A673 (cell line): ENCODE measurements around the gene FAM227B. TPM values are rescaled to one million over a fixed set of nuclear protein-coding genes. Genes with fewer than 3 reads are reported as not detected.

ENCODE experiments used
- BruUV-seq: library from RNA; stranded (reverse); fragments of 400-500 nt; replicated peaks from 2 replicates; lab custom pipeline; 2021; lab: Mats Ljungman, UMichigan
- CTCF ChIA-PET: fragments of 300-600 bp; sonication (Branson Sonifier 250); formaldehyde crosslinking; loops from one replicate; lab custom pipeline; 2022; ENCODE audit warnings: antibody characterized with exemption; lab: Charles Lee
- POLR2A ChIA-PET: fragments of 300-600 bp; sonication (Branson Sonifier 250); formaldehyde crosslinking; loops from one replicate; lab custom pipeline; 2022; ENCODE audit warnings: antibody characterized with exemption; ENCODE audit not compliant: low non-redundant PET; lab: Charles Lee
- DNase-seq: peaks from one replicate; pipeline ENCODE4 v3.0.0-alpha.2; 2015; ENCODE audit warnings: low spot score
- H3K27ac ChIP-seq: fragments of 200-600 bp; sonication (generic); 2 replicates; pipeline ENCODE4 v1.5.1; 2016; ENCODE audit warnings: mixed run types, low read depth, mild to moderate bottlenecking, mixed read lengths, antibody characterized with exemption, low read length; ENCODE audit not compliant: poor library complexity, severe bottlenecking
- H3K27me3 ChIP-seq: fragments of 200-600 bp; sonication (generic); replicated peaks from 2 replicates; pipeline ENCODE4 v1.6.1; 2017; ENCODE audit warnings: mixed run types, low read depth, mild to moderate bottlenecking, mixed read lengths, antibody characterized with exemption, low read length; ENCODE audit not compliant: insufficient read depth, poor library complexity
- H3K36me3 ChIP-seq: fragments of 200-600 bp; sonication (generic); 2 replicates; pipeline ENCODE4 v1.6.1; 2016; ENCODE audit warnings: mixed run types, mild to moderate bottlenecking, mixed read lengths, antibody characterized with exemption, low read length; ENCODE audit not compliant: insufficient read depth, poor library complexity, severe bottlenecking
- H3K4me1 ChIP-seq: fragments of 200-600 bp; sonication (generic); 2 replicates; pipeline ENCODE4 v1.6.1; 2017; ENCODE audit warnings: mixed run types, mild to moderate bottlenecking, mixed read lengths, antibody characterized with exemption, low read length; ENCODE audit not compliant: insufficient read depth, poor library complexity, severe bottlenecking
- H3K4me3 ChIP-seq: fragments of 200-600 bp; sonication (generic); 2 replicates; pipeline ENCODE4 v1.5.1; 2016; ENCODE audit warnings: low read depth, mixed run types, mild to moderate bottlenecking, mixed read lengths, low read length; ENCODE audit not compliant: poor library complexity, severe bottlenecking
- H3K9me3 ChIP-seq: fragments of 200-600 bp; sonication (generic); 2 replicates; pipeline ENCODE4 v1.6.1; 2016; ENCODE audit warnings: mixed run types, low read depth, mild to moderate bottlenecking, mixed read lengths, antibody characterized with exemption, low read length; ENCODE audit not compliant: poor library complexity, severe bottlenecking
- EZH2 ChIP-seq: fragments of 200-600 bp; sonication (generic); IDR thresholded peaks from 2 replicates; pipeline ENCODE4 v1.6.1; 2017; ENCODE audit warnings: borderline replicate concordance, low read depth, mild to moderate bottlenecking, mixed read lengths, antibody characterized with exemption, low read length; ENCODE audit not compliant: poor library complexity, severe bottlenecking
- intact Hi-C: fragments of 100-400 bp; cut with micrococcal nuclease; formaldehyde crosslinking; loops from one replicate; pipeline ENCODE4 v1.10.0; 2022; ENCODE audit not compliant: unreplicated experiment
- total RNA-seq: library from RNA; stranded (reverse); gene quantifications from 2 replicates; pipeline ENCODE4 v1.2.3, GENCODE V29; 2021
- TF ChIP-seq, protein P1 (sequence below): fragments of 300-800, 200-600 bp; sonication (generic); conservative IDR thresholded peaks from 2 replicates; pipeline ENCODE4 v1.5.1; 2017; ENCODE audit warnings: low read depth, mild to moderate bottlenecking, antibody characterized with exemption, low read length, moderate library complexity, mixed read lengths

Gene FAM227B
- total RNA-seq, 1 experiment from 2014 or later, result 2.3 TPM

DNA sequence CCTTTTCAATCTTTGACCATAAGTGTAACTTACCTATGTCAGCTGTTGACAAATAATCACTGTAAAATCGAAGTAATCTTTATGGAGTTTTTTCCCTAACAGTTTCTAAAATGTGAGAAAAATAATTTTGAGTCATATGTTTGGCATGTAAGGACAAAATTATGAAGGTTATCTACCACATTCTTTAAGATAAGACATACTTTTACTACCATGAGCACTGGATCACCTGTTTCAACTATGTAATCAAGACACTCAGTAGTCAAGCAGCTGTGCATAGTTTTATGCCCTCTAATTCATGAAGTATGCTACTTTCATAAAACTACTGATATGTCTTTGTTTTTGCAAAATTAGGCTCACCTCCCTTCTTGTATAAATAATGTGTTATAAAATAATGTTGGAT lies 185.4 kb downstream of the FAM227B start:
- BruUV-seq, result no TSS peak
- intact Hi-C loops, result no loop called here
- Histone ChIP-seq H3K27me3 (no peaks in the 10 kb centered on the region), H3K9me3 (no peaks in the 10 kb centered on the region), H3K27ac (no peak overlapping the region), H3K36me3 (no peaks in the 10 kb centered on the region), H3K4me3 (no peak overlapping the region), H3K4me1 (no peaks in the 10 kb centered on the region)
- TF ChIP-seq, protein P1, sequence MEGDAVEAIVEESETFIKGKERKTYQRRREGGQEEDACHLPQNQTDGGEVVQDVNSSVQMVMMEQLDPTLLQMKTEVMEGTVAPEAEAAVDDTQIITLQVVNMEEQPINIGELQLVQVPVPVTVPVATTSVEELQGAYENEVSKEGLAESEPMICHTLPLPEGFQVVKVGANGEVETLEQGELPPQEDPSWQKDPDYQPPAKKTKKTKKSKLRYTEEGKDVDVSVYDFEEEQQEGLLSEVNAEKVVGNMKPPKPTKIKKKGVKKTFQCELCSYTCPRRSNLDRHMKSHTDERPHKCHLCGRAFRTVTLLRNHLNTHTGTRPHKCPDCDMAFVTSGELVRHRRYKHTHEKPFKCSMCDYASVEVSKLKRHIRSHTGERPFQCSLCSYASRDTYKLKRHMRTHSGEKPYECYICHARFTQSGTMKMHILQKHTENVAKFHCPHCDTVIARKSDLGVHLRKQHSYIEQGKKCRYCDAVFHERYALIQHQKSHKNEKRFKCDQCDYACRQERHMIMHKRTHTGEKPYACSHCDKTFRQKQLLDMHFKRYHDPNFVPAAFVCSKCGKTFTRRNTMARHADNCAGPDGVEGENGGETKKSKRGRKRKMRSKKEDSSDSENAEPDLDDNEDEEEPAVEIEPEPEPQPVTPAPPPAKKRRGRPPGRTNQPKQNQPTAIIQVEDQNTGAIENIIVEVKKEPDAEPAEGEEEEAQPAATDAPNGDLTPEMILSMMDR, result no peak
- no peak for TF ChIP-seq EZH2
- CTCF ChIA-PET, result no interaction called here
- POLR2A ChIA-PET, result no interaction called here
- no peak for DNase-seq

DNA sequence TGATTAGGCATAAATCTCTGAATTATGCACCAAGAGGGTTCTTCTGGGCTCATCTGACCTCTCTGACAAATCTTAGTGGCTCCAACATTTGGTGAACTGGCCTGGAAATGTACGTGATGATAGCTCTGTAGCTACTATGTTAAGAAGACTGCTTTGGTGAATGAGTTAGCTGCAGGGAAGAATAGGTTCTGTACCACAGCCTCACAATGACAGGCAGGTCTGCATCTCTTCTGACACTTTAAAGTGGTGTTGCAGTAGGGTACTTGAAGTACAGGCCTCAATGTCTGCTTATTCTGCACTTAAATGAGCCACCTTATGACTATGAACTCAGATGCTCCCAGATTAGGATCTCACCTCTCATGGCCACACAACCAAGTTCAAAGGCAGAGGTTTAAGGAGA lies 190.6 kb downstream of the FAM227B start:
- Histone ChIP-seq H3K27me3 (no peaks in the 10 kb centered on the region), H3K9me3 (no peaks in the 10 kb centered on the region), H3K36me3 (no peaks in the 10 kb centered on the region), H3K4me1 (no peaks in the 10 kb centered on the region), H3K27ac (no peak overlapping the region), H3K4me3 (no peak overlapping the region)
- CTCF ChIA-PET, result no interaction called here
- DNase-seq, result no peak
- TF ChIP-seq, protein P1, result no peak
- TF ChIP-seq EZH2, result no peak
- BruUV-seq, result no TSS peak
- POLR2A ChIA-PET, result no interaction called here
- intact Hi-C loops, result no loop called here

DNA sequence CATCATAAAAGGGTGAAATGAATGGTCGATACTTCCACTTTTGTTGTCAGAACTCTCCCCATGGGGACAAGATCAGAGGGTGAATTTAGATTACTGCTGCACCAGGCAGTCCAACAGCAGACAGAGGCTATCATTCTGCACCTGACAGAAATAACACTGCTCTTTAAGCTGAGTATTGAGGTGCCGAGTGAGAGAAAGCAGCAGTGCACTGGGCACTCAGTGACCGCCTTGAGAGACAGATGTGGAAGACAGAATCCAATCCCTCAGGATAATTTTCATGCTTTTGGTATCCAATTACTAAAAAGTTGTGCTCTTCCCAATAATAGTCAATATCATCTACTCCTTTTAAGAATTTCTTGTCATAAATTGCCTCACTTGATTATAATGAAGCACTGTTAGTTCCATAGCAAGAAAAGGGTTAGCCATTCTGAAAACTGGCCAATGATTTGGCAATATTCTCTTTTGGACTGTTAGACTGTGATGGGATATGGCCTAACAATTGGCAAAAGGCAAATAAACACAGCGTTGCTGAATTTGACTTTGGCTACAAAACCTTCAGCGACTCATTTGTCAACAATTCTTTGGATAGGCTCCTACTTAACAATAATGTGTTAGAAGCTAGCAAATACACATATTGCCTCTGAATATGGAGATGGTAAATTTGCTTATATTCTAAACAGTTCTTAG lies 192.1 kb downstream of the FAM227B start:
- Histone ChIP-seq H3K27ac (no peak overlapping the region), H3K9me3 (no peaks in the 10 kb centered on the region), H3K4me3 (no peak overlapping the region), H3K36me3 (no peaks in the 10 kb centered on the region), H3K27me3 (no peaks in the 10 kb centered on the region), H3K4me1 (no peaks in the 10 kb centered on the region)
- ChIA-PET CTCF (no interaction called here), POLR2A (no interaction called here)
- DNase-seq, result no peak
- no peak for TF ChIP-seq EZH2
- TF ChIP-seq, protein P1, result no peak
- intact Hi-C loops, result loop anchor here (10.0 kb wide), 3 partner anchors 716 to 1074 kb away; no protein-coding TSS in a partner anchor
- no TSS peak for BruUV-seq
